Measurements from ENCODE around the gene MBD3L2. TPM values are rescaled to one million over a fixed set of nuclear protein-coding genes. Genes with fewer than 3 reads are reported as not detected.

Gene MBD3L2
- polyA plus RNA-seq, 3 donors: not detected

GRCh38 chr19:7088999-7089398 lies 39.9 kb downstream of the MBD3L2 start:
- no peak overlapping the region for H3K4me2 ChIP-seq (replicated peaks; ENCODE audit: extremely low read depth, low read length, poor library complexity, severe bottlenecking)
- no peak overlapping the region for H3K4me3 Mint-ChIP-seq
- TF ChIP-seq, protein P1, sequence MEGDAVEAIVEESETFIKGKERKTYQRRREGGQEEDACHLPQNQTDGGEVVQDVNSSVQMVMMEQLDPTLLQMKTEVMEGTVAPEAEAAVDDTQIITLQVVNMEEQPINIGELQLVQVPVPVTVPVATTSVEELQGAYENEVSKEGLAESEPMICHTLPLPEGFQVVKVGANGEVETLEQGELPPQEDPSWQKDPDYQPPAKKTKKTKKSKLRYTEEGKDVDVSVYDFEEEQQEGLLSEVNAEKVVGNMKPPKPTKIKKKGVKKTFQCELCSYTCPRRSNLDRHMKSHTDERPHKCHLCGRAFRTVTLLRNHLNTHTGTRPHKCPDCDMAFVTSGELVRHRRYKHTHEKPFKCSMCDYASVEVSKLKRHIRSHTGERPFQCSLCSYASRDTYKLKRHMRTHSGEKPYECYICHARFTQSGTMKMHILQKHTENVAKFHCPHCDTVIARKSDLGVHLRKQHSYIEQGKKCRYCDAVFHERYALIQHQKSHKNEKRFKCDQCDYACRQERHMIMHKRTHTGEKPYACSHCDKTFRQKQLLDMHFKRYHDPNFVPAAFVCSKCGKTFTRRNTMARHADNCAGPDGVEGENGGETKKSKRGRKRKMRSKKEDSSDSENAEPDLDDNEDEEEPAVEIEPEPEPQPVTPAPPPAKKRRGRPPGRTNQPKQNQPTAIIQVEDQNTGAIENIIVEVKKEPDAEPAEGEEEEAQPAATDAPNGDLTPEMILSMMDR (IDR thresholded peaks at IDR 0.05): no peak
- no peak overlapping the region for H3K27ac ChIP-seq (ENCODE audit: low read depth in 1 of 2, low read length in 2 of 2)
- peaks cover 91 to 97% of the 10 kb centered on the region in 2 donors for H3K9me3 ChIP-seq (replicated peaks in 1 of 2; ENCODE audit: control insufficient read depth in 1 of 2, insufficient read depth in 1 of 2, low read length in 2 of 2)
- H3K9ac ChIP-seq (ENCODE audit: insufficient read depth, low read length, poor library complexity, severe bottlenecking): no peak overlapping the region
- H3K36me3 ChIP-seq (replicated peaks in 1 of 2; ENCODE audit: control insufficient read depth in 1 of 2, insufficient read depth in 2 of 2, low read length in 2 of 2): peaks cover under 1 to 10% of the 10 kb centered on the region in 2 donors
- H3K4me1 ChIP-seq (ENCODE audit: control insufficient read depth in 1 of 2, insufficient read depth in 2 of 2, low read length in 2 of 2): no peaks in the 10 kb centered on the region
- no peak overlapping the region for H3K27ac Mint-ChIP-seq
- intact Hi-C loops (cut with micrococcal nuclease): no loop called here
- H3K79me2 ChIP-seq (ENCODE audit: insufficient read depth, low read length): no peaks in the 10 kb centered on the region
- H3K27me3 Mint-ChIP-seq (ENCODE audit: low read depth in 3 of 3): peaks cover 0 to 3% (median 0%) of the 10 kb centered on the region in 3 donors
- H3K9me3 Mint-ChIP-seq: peaks cover 45 to 98% (median 97%) of the 10 kb centered on the region in 7 donors
- H2AFZ ChIP-seq (ENCODE audit: insufficient read depth, low read depth, low read length, poor library complexity, severe bottlenecking): no peak overlapping the region
- H3K4me1 Mint-ChIP-seq: no peaks in the 10 kb centered on the region
- no peaks in the 10 kb centered on the region for H4K20me1 ChIP-seq (ENCODE audit: insufficient read depth, low read length)
- DNase-seq: no peak
- 100% methylated on average over 4 of the region's 6 CpGs for WGBS (ENCODE audit: insufficient coverage)
- H3K4me3 ChIP-seq (replicated peaks in 1 of 3; ENCODE audit: low read depth in 2 of 3, low read length in 3 of 3): no peak overlapping the region
- peaks cover 0 to 15% of the 10 kb centered on the region in 2 donors for H3K36me3 Mint-ChIP-seq
- no peaks in the 10 kb centered on the region for H3K27me3 ChIP-seq (ENCODE audit: control insufficient read depth in 2 of 2, insufficient read depth in 2 of 2, low read length in 2 of 2)

DNA sequence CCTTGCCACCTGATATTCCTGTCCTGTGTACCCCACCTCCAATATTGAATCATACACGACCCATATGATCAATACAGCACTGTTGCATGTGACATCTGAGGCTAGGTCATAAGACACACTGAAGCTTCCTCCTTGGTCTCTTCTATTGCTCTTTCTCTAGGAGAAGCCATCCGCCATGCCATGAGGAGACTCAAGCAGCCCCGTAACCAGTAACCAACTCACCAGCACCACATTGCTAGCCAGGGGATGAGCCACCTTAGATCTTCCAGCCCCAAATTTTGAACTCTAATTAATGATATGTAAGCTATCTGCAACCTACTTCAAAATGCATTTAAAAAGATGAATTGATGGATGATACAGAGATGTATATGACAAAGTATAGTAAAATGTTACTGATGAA lies 49.0 kb downstream of the MBD3L2 start:
- no peaks in the 10 kb centered on the region for H3K27me3 ChIP-seq (ENCODE audit: control insufficient read depth in 2 of 2, insufficient read depth in 2 of 2, low read length in 2 of 2)
- peaks cover 30 to 58% (median 53%) of the 10 kb centered on the region in 7 donors for H3K9me3 Mint-ChIP-seq
- DNase-seq: no peak
- TF ChIP-seq, protein P1 (IDR thresholded peaks at IDR 0.05): no peak
- H3K4me1 Mint-ChIP-seq: peaks cover 15% of the 10 kb centered on the region
- H3K4me3 ChIP-seq (replicated peaks in 1 of 3; ENCODE audit: low read depth in 2 of 3, low read length in 3 of 3): peak overlapping the region in 1 of 3 experiments; percentile 80
- H3K9me3 ChIP-seq (replicated peaks in 1 of 2; ENCODE audit: control insufficient read depth in 1 of 2, insufficient read depth in 1 of 2, low read length in 2 of 2): peaks cover 43 to 52% of the 10 kb centered on the region in 2 donors
- peaks cover 4 to 11% (median 7%) of the 10 kb centered on the region in 3 donors for H3K27me3 Mint-ChIP-seq (ENCODE audit: low read depth in 3 of 3)
- intact Hi-C loops (cut with micrococcal nuclease): no loop called here
- 100% methylated on average over 1 of the region's 3 CpGs for WGBS (ENCODE audit: insufficient coverage)
- H3K79me2 ChIP-seq (ENCODE audit: insufficient read depth, low read length): no peaks in the 10 kb centered on the region
- H3K27ac ChIP-seq (ENCODE audit: low read depth in 1 of 2, low read length in 2 of 2): no peak overlapping the region
- no peak overlapping the region for H2AFZ ChIP-seq (ENCODE audit: insufficient read depth, low read depth, low read length, poor library complexity, severe bottlenecking)
- peak overlapping the region; percentile 89 for H3K4me2 ChIP-seq (replicated peaks; ENCODE audit: extremely low read depth, low read length, poor library complexity, severe bottlenecking)
- no peak overlapping the region for H3K9ac ChIP-seq (ENCODE audit: insufficient read depth, low read length, poor library complexity, severe bottlenecking)
- peaks cover 3 to 5% of the 10 kb centered on the region in 2 donors for H3K36me3 Mint-ChIP-seq
- peak overlapping the region in 3 of 7 donors; percentile 34 to 95 (median 95) for H3K27ac Mint-ChIP-seq
- peaks cover 8 to 17% of the 10 kb centered on the region in 2 donors for H3K4me1 ChIP-seq (ENCODE audit: control insufficient read depth in 1 of 2, insufficient read depth in 2 of 2, low read length in 2 of 2)
- H3K4me3 Mint-ChIP-seq: peak overlapping the region; percentile 84 to 94
- H3K36me3 ChIP-seq (replicated peaks in 1 of 2; ENCODE audit: control insufficient read depth in 1 of 2, insufficient read depth in 2 of 2, low read length in 2 of 2): no peaks in the 10 kb centered on the region
- no peaks in the 10 kb centered on the region for H4K20me1 ChIP-seq (ENCODE audit: insufficient read depth, low read length)
